ENCODE data around the gene LY86.

The LY86 gene

DNA sequence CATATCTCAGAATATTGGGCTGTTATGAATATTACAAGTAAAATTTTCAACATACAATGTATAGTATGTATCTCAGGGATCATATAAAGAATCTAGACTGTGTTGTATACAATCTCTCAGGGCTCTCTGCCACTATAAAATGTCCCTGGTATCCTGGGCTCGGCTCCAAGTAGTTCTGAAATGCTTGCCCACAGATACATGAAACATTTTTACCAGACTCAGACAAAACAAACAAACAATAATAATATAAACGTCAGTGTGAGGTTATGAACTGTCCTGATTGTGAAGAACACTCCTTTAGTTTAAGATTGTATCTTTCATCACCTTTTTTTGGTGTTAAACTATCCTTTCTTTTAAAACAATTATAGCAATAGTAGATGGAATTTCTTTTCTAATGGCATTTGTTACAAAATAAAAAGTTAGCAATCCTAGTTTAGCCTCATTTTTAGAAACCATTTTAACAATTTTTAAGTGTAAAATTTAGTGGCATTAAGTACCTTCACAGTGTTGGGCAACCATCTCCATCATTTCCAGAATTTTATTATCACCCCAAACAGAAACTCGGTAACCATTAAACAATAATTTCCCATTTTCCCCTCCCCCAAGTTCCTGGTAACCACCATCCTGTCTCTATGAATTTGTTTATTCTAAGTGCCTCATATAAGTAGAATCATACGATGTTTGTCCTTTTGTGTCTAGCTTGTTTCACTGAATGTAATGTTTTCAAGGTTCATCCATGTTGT lies 17.4 kb upstream of the LY86 start:
- no peak for DNase-seq

DNA sequence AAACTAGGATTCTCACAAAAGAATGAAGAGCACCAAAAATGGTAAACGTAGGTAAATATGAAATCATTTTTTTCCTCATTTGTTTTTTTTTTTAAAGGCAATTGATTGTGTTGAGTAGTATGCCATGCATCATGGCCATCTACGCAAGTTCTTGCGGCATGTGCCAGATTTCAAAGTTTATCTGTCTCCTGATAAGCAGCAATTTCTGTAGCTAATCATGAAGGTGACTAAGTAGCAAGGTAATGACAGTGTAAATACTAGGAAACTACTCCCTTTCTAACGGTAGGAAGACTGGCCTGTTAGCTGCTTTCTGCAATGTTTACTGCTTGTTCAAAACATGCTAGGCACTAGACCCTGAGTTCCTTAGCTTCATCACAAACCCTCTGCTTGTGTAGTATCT lies 13.4 kb upstream of the LY86 start:
- DNase-seq = no peak

DNA sequence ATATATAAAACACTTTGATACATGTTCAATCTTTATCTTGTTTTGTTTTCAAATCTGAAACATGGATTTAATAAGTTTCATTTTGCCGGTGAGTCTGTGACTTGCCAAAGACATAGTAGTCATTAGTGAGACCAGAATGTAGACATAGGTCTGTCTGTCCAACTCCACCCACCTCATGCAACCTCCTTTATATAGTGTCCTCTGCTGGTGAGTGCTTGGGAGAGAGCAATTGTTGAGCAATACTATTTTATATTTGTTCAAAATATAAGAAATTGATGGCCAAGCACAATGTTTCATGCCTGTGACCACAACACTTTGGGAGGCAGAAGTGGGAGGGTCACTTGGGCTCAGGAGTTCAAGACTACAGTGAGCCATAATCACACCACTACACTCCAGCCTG lies 10.8 kb upstream of the LY86 start:
- DNase-seq = no peak

DNA sequence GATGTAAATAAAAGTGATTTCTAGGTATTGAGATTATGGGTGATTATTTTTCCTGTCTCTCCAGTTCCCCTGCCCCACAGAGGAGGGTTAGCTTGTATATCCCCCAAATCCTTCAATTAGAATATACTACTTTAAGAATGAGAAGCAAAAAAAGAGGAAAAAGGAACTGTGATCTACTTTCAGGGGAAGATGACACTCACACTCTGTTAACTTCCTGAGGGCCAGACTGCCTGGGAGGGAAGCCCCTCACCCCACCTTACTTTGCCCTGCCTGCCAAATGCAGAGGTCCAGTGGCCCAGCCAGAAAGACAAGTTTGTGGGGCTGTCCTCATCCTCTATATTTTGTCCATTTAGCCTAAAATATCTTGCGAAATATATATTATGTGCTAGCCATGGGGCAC lies 9.2 kb upstream of the LY86 start:
- no peak for DNase-seq

DNA sequence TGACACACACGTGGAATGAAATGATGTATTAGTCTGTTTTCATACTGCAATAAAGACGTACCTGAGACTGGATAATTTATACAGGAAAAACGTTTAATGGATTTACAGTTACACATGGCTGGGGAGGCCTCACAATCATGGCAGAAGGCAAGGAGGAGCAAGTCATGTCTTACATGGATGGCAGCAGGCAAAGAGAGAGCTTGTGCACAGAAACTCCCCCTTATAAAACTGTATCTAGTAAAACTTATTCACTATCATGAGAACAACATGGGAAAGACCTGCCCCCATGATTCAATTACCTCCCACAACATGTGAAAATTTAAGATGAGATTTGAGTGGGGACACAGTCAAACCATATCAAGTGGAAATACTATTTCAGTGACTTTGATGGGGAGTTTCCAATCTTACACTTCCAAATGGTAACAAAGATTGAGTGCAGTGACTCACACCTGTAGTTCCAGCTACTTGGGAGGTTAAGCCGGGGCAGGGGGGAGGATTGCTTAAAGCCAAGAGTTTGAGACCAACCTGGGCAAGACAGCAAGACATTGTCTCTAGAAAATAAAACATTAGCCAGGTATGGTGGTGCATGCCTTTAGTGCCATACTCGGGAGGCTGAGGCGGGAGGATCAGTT lies 8.2 kb upstream of the LY86 start:
- DNase-seq = no peak

DNA sequence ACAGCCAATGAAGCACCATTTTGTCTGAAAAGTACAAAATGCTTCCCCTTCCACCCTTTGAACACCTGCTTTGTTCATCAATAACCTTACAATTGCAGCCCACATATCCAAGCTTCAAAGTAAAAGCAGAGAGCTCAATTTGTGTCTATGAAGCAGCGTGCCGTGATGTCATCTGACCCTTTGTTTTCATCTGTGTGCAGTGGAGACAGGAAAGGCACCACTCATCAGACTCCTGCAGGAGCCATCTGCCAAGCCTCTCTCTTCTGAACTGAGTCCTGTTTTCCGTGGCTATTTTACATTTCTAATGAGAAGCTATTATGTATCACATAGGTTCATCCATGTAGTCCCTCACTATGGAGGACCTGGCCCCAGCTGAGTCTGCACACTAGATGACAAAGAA lies 7.5 kb upstream of the LY86 start:
- no peak for DNase-seq

DNA sequence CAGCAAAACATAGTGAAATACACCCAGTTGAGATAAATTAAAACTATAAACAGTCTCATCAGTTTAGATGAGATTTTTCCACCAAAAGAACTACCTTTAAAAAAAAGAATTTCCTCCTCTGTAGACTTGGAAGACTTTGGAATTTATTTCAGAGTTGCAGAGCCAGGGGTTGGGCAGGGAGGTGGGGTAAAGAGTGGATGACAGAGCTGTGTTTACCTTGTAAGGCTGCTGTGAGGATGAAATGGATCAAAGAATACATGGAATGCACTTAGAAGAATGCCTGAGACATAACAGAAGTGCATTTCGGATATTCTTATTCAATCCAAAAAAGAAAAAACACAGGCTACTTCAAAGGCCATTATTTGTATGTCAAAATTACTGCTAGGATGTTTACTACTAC lies 6.4 kb upstream of the LY86 start:
- DNase-seq = no peak

DNA sequence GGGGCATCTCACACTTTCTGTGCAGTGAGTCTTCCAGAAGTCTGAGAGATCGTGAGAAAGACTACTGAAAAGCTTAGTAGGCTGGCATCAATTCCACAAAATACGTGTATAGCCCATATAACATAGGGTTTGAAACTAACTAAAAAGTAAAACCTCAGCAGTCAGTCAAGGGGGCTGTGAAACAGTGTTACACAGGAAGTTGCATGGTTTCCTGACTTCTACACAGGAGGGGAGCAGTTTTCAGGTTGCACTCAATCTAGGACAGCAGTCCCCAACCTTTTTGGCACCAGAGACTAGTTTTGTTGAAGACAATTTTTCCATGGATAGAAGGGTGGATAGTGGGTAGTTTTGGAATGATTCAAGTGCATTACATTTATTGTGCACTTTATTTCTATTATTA lies 4.7 kb upstream of the LY86 start:
- peak in 1 of 2 donors; percentile 20 for DNase-seq

DNA sequence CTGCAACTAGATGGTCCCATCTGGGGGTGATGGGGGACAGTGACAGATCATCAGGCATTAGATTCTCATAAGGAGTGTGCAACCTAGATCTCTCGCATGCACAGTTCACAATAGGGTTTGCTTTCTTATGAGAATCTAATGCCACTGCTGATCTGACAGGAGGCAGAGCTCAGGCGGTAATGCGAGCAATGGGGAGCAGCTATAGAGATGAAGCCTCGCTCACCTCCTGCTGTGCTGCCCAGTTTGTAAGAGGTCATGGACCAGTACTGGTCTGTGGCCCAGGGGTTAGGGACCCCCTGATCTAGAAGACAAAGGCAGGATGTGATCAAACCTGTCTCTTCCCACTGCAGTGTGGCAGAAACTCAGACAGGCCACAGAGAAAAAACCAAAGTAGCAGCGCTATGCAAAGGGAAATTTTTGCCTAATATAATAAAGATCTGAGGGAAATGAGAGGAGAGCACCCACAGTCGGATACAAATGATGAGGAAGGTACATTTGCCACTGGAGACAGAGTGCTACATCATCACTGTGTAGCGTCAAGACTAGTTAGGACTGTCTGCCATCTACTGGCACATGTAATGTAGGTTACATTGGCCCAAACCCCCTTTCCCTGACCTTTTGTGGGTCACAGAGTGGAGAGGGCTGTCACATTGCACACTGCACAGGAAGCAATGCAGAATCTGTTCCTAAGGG lies 4.1 kb upstream of the LY86 start:
- DNase-seq = no peak

DNA sequence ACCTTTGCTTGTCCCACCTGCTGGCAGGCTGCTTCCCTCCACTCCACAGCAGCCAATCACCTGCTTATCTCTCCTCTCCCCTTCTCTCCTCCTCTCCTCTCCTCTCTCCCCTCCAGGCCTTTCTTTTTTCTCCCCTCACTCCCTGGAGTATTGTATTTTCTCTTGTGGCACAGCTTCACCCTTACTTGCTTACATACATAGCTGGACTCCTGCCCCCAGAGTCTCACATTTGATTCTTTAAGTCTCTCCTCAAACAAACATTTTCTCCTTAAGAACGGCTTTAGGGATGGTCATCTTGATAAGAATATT lies 3.6 kb upstream of the LY86 start:
- DNase-seq = no peak

DNA sequence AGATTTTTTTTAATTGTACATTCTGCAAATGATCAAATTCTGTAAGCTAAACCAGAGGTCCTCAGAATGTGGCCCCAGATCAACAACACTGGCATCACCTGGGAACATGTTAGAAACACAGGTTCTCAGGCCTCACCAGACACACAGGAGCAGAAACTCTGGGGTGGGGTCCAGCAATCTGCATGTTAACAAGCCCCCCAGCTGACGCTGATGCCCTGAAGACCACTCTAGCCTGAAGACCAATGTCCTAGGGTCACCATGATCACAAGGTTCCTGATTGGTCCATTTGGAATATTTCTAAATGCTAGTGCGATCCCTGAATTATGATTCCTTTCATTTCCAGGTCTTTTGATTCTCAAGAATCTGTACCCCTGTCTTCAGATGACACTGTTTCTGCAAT lies 2.4 kb upstream of the LY86 start:
- no peak for DNase-seq

DNA sequence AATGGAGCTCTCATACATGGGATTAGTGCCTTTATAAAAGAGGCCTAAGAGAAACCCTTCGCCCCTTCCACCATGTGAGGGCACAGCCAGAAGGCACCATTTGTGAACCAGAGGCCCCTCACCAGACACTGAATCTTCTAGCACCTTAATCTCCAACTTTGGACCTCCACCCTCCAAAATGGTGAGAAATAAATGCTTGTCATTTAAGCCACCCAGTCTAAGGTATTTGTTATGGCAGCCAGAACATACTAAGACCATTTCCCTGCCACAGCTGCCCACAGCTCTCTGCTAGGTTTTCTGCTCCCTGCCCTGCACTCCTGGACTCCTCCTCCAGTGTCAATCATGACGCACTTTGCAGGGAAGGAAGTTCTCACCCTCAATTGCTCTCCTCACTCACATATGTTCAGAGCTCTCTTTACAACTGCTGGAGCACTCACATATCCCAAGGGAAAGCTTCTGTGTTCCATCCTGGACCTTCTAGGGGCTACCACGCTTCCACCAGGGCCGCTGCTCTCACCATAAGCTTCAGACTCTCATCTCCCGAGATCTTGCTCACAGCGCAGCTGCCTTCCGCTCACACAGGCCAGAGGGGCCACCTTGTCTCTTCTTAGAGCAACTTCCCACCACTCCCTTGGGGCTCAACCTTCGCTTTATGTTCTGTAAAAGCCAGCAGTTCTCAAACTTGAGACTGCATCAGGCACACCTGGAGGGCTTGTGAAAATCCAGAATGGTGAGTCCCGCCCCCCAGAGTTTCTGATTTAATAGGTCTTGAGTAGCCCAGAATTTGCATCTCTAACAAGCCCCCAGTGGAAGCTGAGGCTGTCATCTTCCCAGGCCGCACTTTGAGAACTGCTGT lies 1.6 kb upstream of the LY86 start:
- peak in 1 of 2 donors; percentile 13 for DNase-seq

DNA sequence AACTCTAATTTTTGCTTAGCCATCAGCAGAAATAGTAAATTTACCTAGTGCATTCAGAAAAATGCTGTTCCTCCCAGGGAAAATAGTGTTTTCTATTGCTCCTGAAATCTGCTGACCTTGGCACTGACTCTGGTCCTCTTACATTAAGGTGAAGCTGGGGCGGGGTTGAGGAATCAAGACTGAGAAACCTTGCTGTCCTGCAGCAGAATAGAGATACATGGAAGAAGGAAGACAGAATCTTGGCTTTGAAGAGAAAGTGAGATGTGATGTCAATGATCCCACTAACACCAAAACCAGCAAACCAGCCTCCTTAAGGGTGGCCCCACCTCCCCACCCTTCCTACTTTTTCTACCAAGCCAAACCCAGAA lies 840 bp upstream of the LY86 start:
- no peak for DNase-seq

DNA sequence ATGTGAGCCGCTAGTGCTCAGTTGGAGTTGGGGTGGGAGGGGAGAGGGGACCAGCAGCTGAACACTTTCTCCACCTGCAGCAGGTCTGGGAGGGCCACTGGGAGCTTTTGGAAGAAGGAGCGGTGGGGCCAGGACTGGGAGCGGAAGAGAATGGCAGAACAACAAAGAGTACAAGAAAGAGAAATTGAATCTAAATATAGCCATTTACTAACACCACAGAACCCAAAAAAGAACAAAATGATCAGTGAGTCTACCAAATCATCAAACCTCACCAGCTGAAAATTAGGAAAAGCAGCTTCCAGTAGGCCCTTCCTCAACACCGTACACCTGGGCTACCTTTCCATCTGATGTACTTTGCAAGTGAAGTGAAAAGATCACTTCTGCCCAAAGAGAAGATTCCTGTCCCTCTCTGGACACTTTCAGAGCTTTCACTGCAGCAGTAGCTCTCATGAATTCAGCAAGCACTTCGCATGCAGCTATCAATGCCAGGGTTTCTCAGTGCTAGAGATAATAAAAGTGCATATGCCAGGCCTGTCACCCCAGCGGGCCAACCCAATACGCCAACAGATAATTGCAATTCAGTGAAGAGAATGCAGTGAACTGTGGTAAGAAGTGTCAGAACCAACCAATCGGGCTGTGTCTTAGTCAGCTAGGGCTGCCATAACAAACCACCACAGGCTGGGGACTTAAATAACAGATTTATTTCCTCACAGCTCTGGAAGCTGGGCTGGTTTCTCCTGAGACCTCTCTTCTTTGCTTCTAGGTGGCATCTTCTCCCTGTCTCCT lies 597 bp downstream of the LY86 start:
- no peak for DNase-seq

DNA sequence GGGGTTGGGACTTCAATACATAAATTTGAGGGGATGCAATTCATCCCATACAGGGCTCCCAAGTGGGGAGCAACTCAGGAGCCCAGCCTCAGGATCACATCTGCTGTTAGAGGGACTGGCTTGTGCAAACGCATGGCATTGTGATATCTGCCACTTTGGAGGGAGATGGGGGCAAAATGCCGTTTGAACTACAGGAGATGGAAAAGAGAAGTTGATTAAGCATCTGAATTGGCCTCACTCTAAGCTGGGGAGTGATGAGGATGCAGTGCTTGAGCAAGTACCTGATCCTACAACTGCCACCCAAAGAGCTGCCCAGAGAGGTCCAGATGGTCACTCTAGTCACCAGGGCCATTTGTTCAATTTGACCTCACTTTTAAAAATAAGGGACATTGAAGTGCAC lies 2.0 kb downstream of the LY86 start:
- DNase-seq = no peak

DNA sequence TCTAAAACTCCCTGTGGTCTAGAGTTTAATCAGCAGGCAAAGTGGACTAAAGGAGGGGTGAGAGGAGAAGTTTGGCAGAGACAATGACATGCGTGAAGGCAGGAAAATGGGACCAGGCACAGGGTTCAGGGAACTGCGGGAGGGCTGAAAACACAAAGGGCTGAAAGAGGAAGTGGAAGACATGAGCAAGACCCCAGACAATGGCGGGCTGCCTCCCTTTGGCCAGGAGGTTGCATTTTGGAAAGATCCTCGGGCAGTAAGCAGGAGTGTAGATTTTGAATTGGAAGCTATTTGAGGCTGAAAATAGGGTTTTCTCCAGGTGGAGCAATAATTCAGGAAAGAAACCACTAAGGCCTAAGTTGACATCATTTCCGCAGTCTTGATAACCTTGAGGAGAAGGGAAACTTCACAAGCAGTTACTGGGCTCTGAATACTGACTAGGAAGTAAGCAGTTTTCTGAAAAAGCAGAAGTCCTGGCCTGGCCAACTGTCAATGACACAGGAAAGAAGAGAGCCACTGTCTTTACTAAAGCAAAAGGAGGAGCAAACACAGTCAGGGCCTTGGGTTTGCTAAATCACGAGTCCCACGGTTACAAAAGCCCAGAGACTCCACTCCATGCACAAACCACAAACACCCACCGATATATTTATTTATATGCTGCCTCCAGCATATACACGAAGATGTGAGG lies 3.4 kb downstream of the LY86 start:
- DNase-seq = peak; percentile 13 to 65

DNA sequence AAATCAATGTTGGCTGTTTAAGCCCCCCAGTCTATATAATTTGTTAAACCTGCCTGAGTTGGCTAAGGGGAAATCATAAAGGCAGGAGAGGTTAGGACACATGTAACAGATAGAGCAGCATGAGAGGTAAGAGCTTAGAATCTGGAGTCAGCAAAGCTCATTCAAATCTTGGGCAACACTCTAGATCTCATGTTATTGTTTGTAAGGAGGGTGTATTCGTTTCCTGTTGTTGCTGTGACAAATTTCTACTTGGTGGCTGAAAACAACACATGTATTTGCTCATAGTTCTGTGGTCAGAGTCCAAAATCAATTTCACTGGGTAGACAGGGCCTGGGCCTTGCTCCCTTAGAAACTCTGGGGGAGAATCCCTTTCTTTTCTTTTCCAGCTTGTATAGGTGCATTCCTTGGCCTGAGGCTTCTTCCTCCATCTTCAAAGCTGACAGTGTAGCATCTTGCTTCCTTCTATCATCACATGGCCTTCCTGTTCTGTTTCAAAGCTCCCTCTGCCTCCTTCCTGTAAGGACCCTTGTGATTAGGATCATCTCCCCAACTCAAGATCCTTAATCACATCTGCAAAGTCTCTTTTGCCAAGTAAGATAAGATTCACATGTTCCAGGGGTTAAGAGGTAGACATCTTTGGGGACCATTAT lies 4.4 kb downstream of the LY86 start:
- no peak for DNase-seq

DNA sequence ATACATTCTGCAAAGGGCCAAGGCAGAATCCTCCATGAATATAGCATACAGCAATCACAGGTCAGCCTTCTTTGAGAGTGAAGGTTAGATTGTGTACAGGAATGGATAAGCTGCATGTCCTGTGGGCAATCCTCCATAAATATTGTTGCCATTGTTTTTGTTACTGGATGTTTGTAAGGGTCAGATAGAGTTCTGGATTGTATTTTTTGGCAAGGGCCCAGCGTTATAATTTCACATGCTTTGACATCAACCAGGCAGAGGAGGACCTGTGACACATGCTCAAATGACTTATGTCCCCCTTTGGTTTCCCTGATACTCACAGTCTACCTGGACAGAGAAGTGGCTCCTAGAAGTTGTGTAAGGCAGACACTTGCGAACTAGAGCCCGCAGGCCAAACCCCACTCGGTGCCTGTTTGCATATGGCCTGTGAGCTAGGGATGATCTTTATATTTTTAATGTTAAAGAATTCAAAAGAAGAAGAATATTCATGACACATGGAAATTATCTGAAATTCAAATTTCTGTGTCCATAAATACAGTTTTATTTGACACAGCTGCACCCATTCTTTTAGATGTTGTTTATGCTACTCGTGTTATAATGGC lies 5.4 kb downstream of the LY86 start:
- no peak for DNase-seq

DNA sequence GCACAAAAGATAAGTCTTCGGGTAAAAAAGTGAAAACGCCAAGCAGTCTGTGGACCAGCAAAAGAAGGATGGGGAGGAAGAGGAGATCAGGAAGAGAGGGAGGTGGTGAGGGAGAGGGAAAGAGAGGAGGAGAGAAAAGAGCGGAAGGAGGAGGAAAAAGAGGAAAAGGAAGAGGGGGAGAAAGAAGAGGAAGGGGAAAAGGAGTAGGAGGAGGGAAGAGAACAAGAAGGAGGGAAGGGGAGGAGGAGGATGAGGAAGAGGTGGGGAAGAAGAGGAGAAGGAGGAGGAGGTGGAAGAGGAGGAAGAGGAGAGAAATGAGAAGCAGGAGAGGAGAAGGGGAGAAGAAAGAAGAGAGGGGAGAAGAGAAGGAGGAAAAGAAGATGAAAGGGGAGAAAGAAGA lies 6.5 kb downstream of the LY86 start:
- no peak for DNase-seq

DNA sequence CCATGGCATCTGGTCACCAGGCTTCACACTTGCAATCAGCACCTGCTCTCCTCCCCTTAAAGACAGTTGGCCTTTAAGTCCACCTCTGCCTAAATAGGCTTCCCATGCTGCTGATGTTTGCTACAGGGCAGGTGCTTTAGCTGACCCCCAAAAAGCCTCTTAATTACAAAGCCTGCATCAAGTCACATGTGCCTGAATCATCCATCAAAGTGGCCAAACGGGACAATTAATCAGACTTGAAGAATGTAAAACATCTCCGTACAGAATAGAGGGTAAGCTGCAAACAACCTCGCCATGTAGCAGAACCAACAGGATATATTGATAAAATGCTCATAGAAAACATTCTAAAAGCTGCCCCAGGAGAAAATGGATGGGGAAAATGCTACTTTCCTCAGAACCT lies 7.4 kb downstream of the LY86 start:
- DNase-seq = no peak

Measured in CD4-positive, alpha-beta T cell treated with Interferon alpha-2 for 1 hour (primary cell).